ENCODE data around the gene BCL11A. TPM values are rescaled to one million over a fixed set of nuclear protein-coding genes. Genes with fewer than 3 reads are reported as not detected.

BCL11A gene
- polyA plus RNA-seq, 1 donor: 28.2 TPM

- DNase-seq: no peak
- no peak overlapping the region for H3K4me3 ChIP-seq (ENCODE audit: low read length)
- H3K9me3 ChIP-seq (ENCODE audit: control insufficient read depth, low read depth, low read length): no peaks in the 10 kb centered on the region
- no peaks in the 10 kb centered on the region for H3K36me3 ChIP-seq (ENCODE audit: control insufficient read depth, insufficient read depth, low read length)
- peaks cover 16% of the 10 kb centered on the region for H3K4me1 ChIP-seq (ENCODE audit: control insufficient read depth, insufficient read depth, low read length)
- no CpG with 5 or more reads among the region's 5 CpGs for WGBS (ENCODE audit: insufficient coverage, low lambda C conversion rate)
- H3K27me3 ChIP-seq (ENCODE audit: control insufficient read depth, insufficient read depth, low read length): no peaks in the 10 kb centered on the region
- no peak overlapping the region for H3K27ac ChIP-seq (ENCODE audit: low read length)
These were observed 140.8 kb downstream of the BCL11A start for GRCh38 chr2:60412620-60413019.

- no CpG with 5 or more reads among the region's 6 CpGs for WGBS (ENCODE audit: insufficient coverage, low lambda C conversion rate)
- H3K9me3 ChIP-seq (ENCODE audit: control insufficient read depth, low read depth, low read length): no peaks in the 10 kb centered on the region
These were observed 141.4 kb downstream of the BCL11A start for GRCh38 chr2:60412027-60412426.

GRCh38 chr2:60411295-60411694, 142.2 kb downstream of the BCL11A start:
- no peak for DNase-seq

More at GRCh38 chr2:60412027-60412426, 141.4 kb downstream of the BCL11A start:
- Histone ChIP-seq H3K36me3 (ENCODE audit: control insufficient read depth, insufficient read depth, low read length) (no peaks in the 10 kb centered on the region), H3K27me3 (ENCODE audit: control insufficient read depth, insufficient read depth, low read length) (no peaks in the 10 kb centered on the region), H3K27ac (ENCODE audit: low read length) (no peak overlapping the region), H3K4me1 (ENCODE audit: control insufficient read depth, insufficient read depth, low read length) (peaks cover 16% of the 10 kb centered on the region), H3K4me3 (ENCODE audit: low read length) (no peak overlapping the region)
- DNase-seq: no peak

GRCh38 chr2:60410456-60411146, 142.9 kb downstream of the BCL11A start:
- H3K4me1 ChIP-seq (ENCODE audit: control insufficient read depth, insufficient read depth, low read length): peaks cover 10% of the 10 kb centered on the region
- DNase-seq: peak in 1 of 2 donors; percentile 23
- H3K4me3 ChIP-seq (ENCODE audit: low read length): no peak overlapping the region
- H3K27ac ChIP-seq (ENCODE audit: low read length): no peak overlapping the region
- H3K27me3 ChIP-seq (ENCODE audit: control insufficient read depth, insufficient read depth, low read length): no peaks in the 10 kb centered on the region
- H3K36me3 ChIP-seq (ENCODE audit: control insufficient read depth, insufficient read depth, low read length): no peaks in the 10 kb centered on the region
- no CpG with 5 or more reads among the region's 17 CpGs for WGBS (ENCODE audit: insufficient coverage, low lambda C conversion rate)
- H3K9me3 ChIP-seq (ENCODE audit: control insufficient read depth, low read depth, low read length): no peaks in the 10 kb centered on the region

More at GRCh38 chr2:60411295-60411694, 142.2 kb downstream of the BCL11A start:
- no peaks in the 10 kb centered on the region for H3K27me3 ChIP-seq (ENCODE audit: control insufficient read depth, insufficient read depth, low read length)
- no peak overlapping the region for H3K4me3 ChIP-seq (ENCODE audit: low read length)
- no peaks in the 10 kb centered on the region for H3K36me3 ChIP-seq (ENCODE audit: control insufficient read depth, insufficient read depth, low read length)
- H3K4me1 ChIP-seq (ENCODE audit: control insufficient read depth, insufficient read depth, low read length): peaks cover 16% of the 10 kb centered on the region
- H3K27ac ChIP-seq (ENCODE audit: low read length): no peak overlapping the region
- WGBS (ENCODE audit: insufficient coverage, low lambda C conversion rate): 0% methylated on average over 1 of the region's 3 CpGs
- no peaks in the 10 kb centered on the region for H3K9me3 ChIP-seq (ENCODE audit: control insufficient read depth, low read depth, low read length)

GRCh38 chr2:60409531-60409871, 144.0 kb downstream of the BCL11A start:
- Histone ChIP-seq H3K4me3 (ENCODE audit: low read length) (no peak overlapping the region), H3K27ac (ENCODE audit: low read length) (no peak overlapping the region), H3K27me3 (ENCODE audit: control insufficient read depth, insufficient read depth, low read length) (no peaks in the 10 kb centered on the region), H3K9me3 (ENCODE audit: control insufficient read depth, low read depth, low read length) (no peaks in the 10 kb centered on the region), H3K4me1 (ENCODE audit: control insufficient read depth, insufficient read depth, low read length) (peaks cover 10% of the 10 kb centered on the region), H3K36me3 (ENCODE audit: control insufficient read depth, insufficient read depth, low read length) (no peaks in the 10 kb centered on the region)
- no CpG with 5 or more reads among the region's 8 CpGs for WGBS (ENCODE audit: insufficient coverage, low lambda C conversion rate)
- no peak for DNase-seq

- no CpG with 5 or more reads among the region's 8 CpGs for WGBS (ENCODE audit: insufficient coverage, low lambda C conversion rate)
- no peaks in the 10 kb centered on the region for H3K27me3 ChIP-seq (ENCODE audit: control insufficient read depth, insufficient read depth, low read length)
These were observed 144.5 kb downstream of the BCL11A start for GRCh38 chr2:60408811-60409530.

GRCh38 chr2:60408207-60408606, 145.2 kb downstream of the BCL11A start:
- no CpG with 5 or more reads among the region's 1 CpG for WGBS (ENCODE audit: insufficient coverage, low lambda C conversion rate)
- no peak for DNase-seq
- no peaks in the 10 kb centered on the region for H3K27me3 ChIP-seq (ENCODE audit: control insufficient read depth, insufficient read depth, low read length)
- H3K9me3 ChIP-seq (ENCODE audit: control insufficient read depth, low read depth, low read length): no peaks in the 10 kb centered on the region
- no peak overlapping the region for H3K27ac ChIP-seq (ENCODE audit: low read length)
- H3K36me3 ChIP-seq (ENCODE audit: control insufficient read depth, insufficient read depth, low read length): no peaks in the 10 kb centered on the region
- H3K4me1 ChIP-seq (ENCODE audit: control insufficient read depth, insufficient read depth, low read length): peaks cover 10% of the 10 kb centered on the region
- H3K4me3 ChIP-seq (ENCODE audit: low read length): no peak overlapping the region

More at GRCh38 chr2:60408811-60409530, 144.5 kb downstream of the BCL11A start:
- peaks cover 10% of the 10 kb centered on the region for H3K4me1 ChIP-seq (ENCODE audit: control insufficient read depth, insufficient read depth, low read length)
- DNase-seq: no peak
- no peaks in the 10 kb centered on the region for H3K36me3 ChIP-seq (ENCODE audit: control insufficient read depth, insufficient read depth, low read length)
- H3K4me3 ChIP-seq (ENCODE audit: low read length): no peak overlapping the region
- no peaks in the 10 kb centered on the region for H3K9me3 ChIP-seq (ENCODE audit: control insufficient read depth, low read depth, low read length)
- H3K27ac ChIP-seq (ENCODE audit: low read length): no peak overlapping the region

- H3K27ac ChIP-seq (ENCODE audit: low read length): no peak overlapping the region
- no CpG with 5 or more reads among the region's 2 CpGs for WGBS (ENCODE audit: insufficient coverage, low lambda C conversion rate)
- H3K4me3 ChIP-seq (ENCODE audit: low read length): no peak overlapping the region
- peak in 1 of 2 donors; percentile 17 for DNase-seq
- no peaks in the 10 kb centered on the region for H3K36me3 ChIP-seq (ENCODE audit: control insufficient read depth, insufficient read depth, low read length)
- no peaks in the 10 kb centered on the region for H3K27me3 ChIP-seq (ENCODE audit: control insufficient read depth, insufficient read depth, low read length)
- peaks cover 10% of the 10 kb centered on the region for H3K4me1 ChIP-seq (ENCODE audit: control insufficient read depth, insufficient read depth, low read length)
- H3K9me3 ChIP-seq (ENCODE audit: control insufficient read depth, low read depth, low read length): no peaks in the 10 kb centered on the region
These were observed 146.1 kb downstream of the BCL11A start for GRCh38 chr2:60407398-60407797.

- WGBS (ENCODE audit: insufficient coverage, low lambda C conversion rate): no CpG with 5 or more reads among the region's 7 CpGs
- Histone ChIP-seq H3K9me3 (ENCODE audit: control insufficient read depth, low read depth, low read length) (no peaks in the 10 kb centered on the region), H3K4me1 (ENCODE audit: control insufficient read depth, insufficient read depth, low read length) (peaks cover 10% of the 10 kb centered on the region), H3K27ac (ENCODE audit: low read length) (no peak overlapping the region), H3K27me3 (ENCODE audit: control insufficient read depth, insufficient read depth, low read length) (no peaks in the 10 kb centered on the region), H3K4me3 (ENCODE audit: low read length) (no peak overlapping the region), H3K36me3 (ENCODE audit: control insufficient read depth, insufficient read depth, low read length) (no peaks in the 10 kb centered on the region)
- no peak for DNase-seq
These were observed 147.3 kb downstream of the BCL11A start for GRCh38 chr2:60406192-60406591.

- H3K36me3 ChIP-seq (ENCODE audit: control insufficient read depth, insufficient read depth, low read length): no peaks in the 10 kb centered on the region
- WGBS (ENCODE audit: insufficient coverage, low lambda C conversion rate): no CpG with 5 or more reads among the region's 7 CpGs
- H3K9me3 ChIP-seq (ENCODE audit: control insufficient read depth, low read depth, low read length): no peaks in the 10 kb centered on the region
- DNase-seq: no peak
- peaks cover 4% of the 10 kb centered on the region for H3K4me1 ChIP-seq (ENCODE audit: control insufficient read depth, insufficient read depth, low read length)
- no peak overlapping the region for H3K27ac ChIP-seq (ENCODE audit: low read length)
- H3K4me3 ChIP-seq (ENCODE audit: low read length): no peak overlapping the region
- H3K27me3 ChIP-seq (ENCODE audit: control insufficient read depth, insufficient read depth, low read length): no peaks in the 10 kb centered on the region
These were observed 148.1 kb downstream of the BCL11A start for GRCh38 chr2:60405271-60405919.
